ENCODE results near the gene HMGCS2.

- TF ChIP-seq CTCF (tag by site-specific recombination; IDR thresholded peaks at IDR 0.05) (no peak), ZNF544 (tag by site-specific recombination; IDR thresholded peaks at IDR 0.05) (no peak), ZNF10 (tag by site-specific recombination; IDR thresholded peaks at IDR 0.05) (no peak), ZNF660 (tag by site-specific recombination; IDR thresholded peaks at IDR 0.05) (no peak), ZBTB1 (tag by site-specific recombination; IDR thresholded peaks at IDR 0.05) (no peak), ZBTB26 (tag by site-specific recombination; optimal IDR thresholded peaks at IDR 0.05) (no peak), ZNF274 (IDR thresholded peaks at IDR 0.05; ENCODE audit: low read length) (no peak), ZNF274 (tag by site-specific recombination; IDR thresholded peaks at IDR 0.05; ENCODE audit: borderline replicate concordance) (no peak), PRDM4 (tag by site-specific recombination; IDR thresholded peaks at IDR 0.05) (no peak), ZNF704 (tag by site-specific recombination; IDR thresholded peaks at IDR 0.05) (no peak)
These were observed 16.1 kb downstream of the HMGCS2 start for GRCh38 chr1:119752592-119752991.
